Activated CD4-positive, CD25-positive, alpha-beta regulatory T cell treated with anti-CD3 and anti-CD28 coated beads, Interleukin-2, amount 50 U/mL, for 72 hours (primary cell): ENCODE measurements around the gene PCED1A.

Experiments
- DNase-seq: peaks from one replicate; pipeline ENCODE4 v3.0.0; 2021

Gene PCED1A

GRCh38 chr20:2801286-2801728, 39.1 kb downstream of the PCED1A start:
- no peak for DNase-seq

GRCh38 chr20:2800521-2801285, 39.8 kb downstream of the PCED1A start, which contains the start of gene CPXM1:
CPXM1 (minus strand) TSS chr20:2800627; CDS start chr20:2800572, 55 bp downstream.
- DNase-seq, result no peak

- no peak for DNase-seq
Observed at GRCh38 chr20:2799688-2800520, 40.6 kb downstream of the PCED1A start.

GRCh38 chr20:2799271-2799670, 41.2 kb downstream of the PCED1A start:
- no peak for DNase-seq

- no peak for DNase-seq
Observed at GRCh38 chr20:2798814-2799213, 41.6 kb downstream of the PCED1A start.

GRCh38 chr20:2798095-2798805, 42.2 kb downstream of the PCED1A start:
- no peak for DNase-seq

- no peak for DNase-seq
Observed at GRCh38 chr20:2797136-2797983, 43.1 kb downstream of the PCED1A start.

GRCh38 chr20:2796011-2796660, 44.3 kb downstream of the PCED1A start:
- no peak for DNase-seq

GRCh38 chr20:2795451-2795850, 45.0 kb downstream of the PCED1A start:
- DNase-seq, result no peak

- no peak for DNase-seq
Observed at GRCh38 chr20:2794866-2795447, 45.5 kb downstream of the PCED1A start.

- DNase-seq, result no peak
Observed at GRCh38 chr20:2794202-2794748, 46.2 kb downstream of the PCED1A start.

GRCh38 chr20:2793471-2793870, 47.0 kb downstream of the PCED1A start:
- no peak for DNase-seq
